ENCODE measurements around the gene SLC27A2. TPM values are rescaled to one million over a fixed set of nuclear protein-coding genes. Genes with fewer than 3 reads are reported as not detected.

Gene SLC27A2
- total RNA-seq, 1 experiment from 2014 or later: 8.1 TPM

DNA sequence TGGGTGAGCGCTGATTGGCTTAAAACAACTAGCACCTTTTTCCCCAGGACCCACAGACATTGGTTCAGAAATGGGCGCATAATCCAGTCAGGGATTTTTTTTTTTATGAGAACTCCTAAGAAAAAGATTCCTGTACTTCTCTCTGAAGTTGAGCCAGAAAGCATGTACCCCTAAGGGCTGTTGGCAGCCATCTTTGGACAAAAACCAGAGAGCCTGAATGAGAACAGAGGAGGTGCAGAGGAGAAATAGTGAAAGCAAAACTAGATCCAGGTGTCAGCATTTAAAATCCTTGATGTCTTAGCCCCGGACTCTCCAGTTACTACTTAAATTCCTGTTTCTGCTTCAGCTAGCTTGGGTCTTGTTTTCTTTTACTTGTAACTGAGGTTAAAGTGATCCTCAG, 1.9 kb upstream of the SLC27A2 start:
- BruUV-seq (replicated peaks): no TSS peak
- Histone ChIP-seq H2AFZ (ENCODE audit: low read length) (no peak overlapping the region), H3K27ac (ENCODE audit: low read length) (no peak overlapping the region), H3K9me2 (replicated peaks; ENCODE audit: low read length) (no peaks in the 10 kb centered on the region), H3K4me3 (ENCODE audit: low read length) (no peak overlapping the region), H3K36me3 (ENCODE audit: low read depth, low read length) (no peaks in the 10 kb centered on the region), H3K4me1 (ENCODE audit: insufficient read depth, low read length) (peaks cover 12% of the 10 kb centered on the region; the same call in 1 of the 2 replicates), H3F3A (ENCODE audit: low read length, unreplicated experiment) (no peaks in the 10 kb centered on the region), H3K9ac (ENCODE audit: low read length) (no peak overlapping the region), H3K27me3 (ENCODE audit: low read length) (no peaks in the 10 kb centered on the region), H3K4me2 (ENCODE audit: low read length) (no peak overlapping the region), H3K9me3 (ENCODE audit: low read length) (no peaks in the 10 kb centered on the region), H3K79me2 (ENCODE audit: low read length) (no peaks in the 10 kb centered on the region), H4K20me1 (ENCODE audit: low read length) (no peaks in the 10 kb centered on the region)
- ATAC-seq (no peak), DNase-seq (no peak)
- ChIA-PET POLR2A (ENCODE audit: unreplicated experiment) (no interaction called here), CTCF (no interaction called here)
- no peak for TF ChIP-seq EZH2 (IDR thresholded peaks at IDR 0.05; ENCODE audit: low read length, unreplicated experiment)
- TF ChIP-seq, protein P1, sequence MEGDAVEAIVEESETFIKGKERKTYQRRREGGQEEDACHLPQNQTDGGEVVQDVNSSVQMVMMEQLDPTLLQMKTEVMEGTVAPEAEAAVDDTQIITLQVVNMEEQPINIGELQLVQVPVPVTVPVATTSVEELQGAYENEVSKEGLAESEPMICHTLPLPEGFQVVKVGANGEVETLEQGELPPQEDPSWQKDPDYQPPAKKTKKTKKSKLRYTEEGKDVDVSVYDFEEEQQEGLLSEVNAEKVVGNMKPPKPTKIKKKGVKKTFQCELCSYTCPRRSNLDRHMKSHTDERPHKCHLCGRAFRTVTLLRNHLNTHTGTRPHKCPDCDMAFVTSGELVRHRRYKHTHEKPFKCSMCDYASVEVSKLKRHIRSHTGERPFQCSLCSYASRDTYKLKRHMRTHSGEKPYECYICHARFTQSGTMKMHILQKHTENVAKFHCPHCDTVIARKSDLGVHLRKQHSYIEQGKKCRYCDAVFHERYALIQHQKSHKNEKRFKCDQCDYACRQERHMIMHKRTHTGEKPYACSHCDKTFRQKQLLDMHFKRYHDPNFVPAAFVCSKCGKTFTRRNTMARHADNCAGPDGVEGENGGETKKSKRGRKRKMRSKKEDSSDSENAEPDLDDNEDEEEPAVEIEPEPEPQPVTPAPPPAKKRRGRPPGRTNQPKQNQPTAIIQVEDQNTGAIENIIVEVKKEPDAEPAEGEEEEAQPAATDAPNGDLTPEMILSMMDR (conservative IDR thresholded peaks at IDR 0.05; ENCODE audit: low read depth, low read length): no peak
- no peak for TF ChIP-seq EZH2phosphoT487 (IDR thresholded peaks at IDR 0.05; ENCODE audit: borderline replicate concordance, low read length)
- intact Hi-C loops (cut with micrococcal nuclease): loop anchor here (10.0 kb wide), 1 partner anchor 135 kb away; no protein-coding TSS in a partner anchor

DNA sequence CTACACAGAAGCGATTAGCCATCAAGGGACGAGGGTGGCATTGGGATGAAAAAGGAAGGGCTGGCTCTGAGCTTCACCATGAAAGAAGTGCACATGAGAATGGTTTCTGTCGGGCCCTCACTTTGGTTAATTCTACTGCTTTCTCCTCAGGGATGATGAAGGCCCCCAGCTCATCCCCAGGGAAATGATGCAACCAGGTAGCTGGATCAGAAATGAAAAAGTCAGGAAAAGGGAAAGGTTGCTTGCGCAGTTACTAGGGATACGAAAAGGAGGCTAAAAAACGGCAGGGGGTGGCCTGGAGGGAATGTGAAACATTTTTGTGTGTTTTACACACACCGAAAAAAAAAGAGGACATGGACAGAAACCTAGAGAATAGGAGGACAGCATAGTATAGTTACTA, 1.4 kb upstream of the SLC27A2 start:
- ChIA-PET POLR2A (ENCODE audit: unreplicated experiment) (no interaction called here), CTCF (no interaction called here)
- Histone ChIP-seq H3K27me3 (ENCODE audit: low read length) (no peaks in the 10 kb centered on the region), H4K20me1 (ENCODE audit: low read length) (no peaks in the 10 kb centered on the region), H3K9me2 (replicated peaks; ENCODE audit: low read length) (no peaks in the 10 kb centered on the region), H3F3A (ENCODE audit: low read length, unreplicated experiment) (no peaks in the 10 kb centered on the region), H3K36me3 (ENCODE audit: low read depth, low read length) (no peaks in the 10 kb centered on the region), H2AFZ (ENCODE audit: low read length) (no peak overlapping the region), H3K4me1 (ENCODE audit: insufficient read depth, low read length) (peaks cover 12% of the 10 kb centered on the region; the same call in 1 of the 2 replicates), H3K4me2 (ENCODE audit: low read length) (no peak overlapping the region), H3K9me3 (ENCODE audit: low read length) (no peaks in the 10 kb centered on the region), H3K27ac (ENCODE audit: low read length) (no peak overlapping the region), H3K9ac (ENCODE audit: low read length) (no peak overlapping the region), H3K4me3 (ENCODE audit: low read length) (no peak overlapping the region), H3K79me2 (ENCODE audit: low read length) (no peaks in the 10 kb centered on the region)
- no TSS peak for BruUV-seq (replicated peaks)
- intact Hi-C loops (cut with micrococcal nuclease): loop anchor here (10.0 kb wide), 1 partner anchor 134 kb away; no protein-coding TSS in a partner anchor
- ATAC-seq: no peak
- TF ChIP-seq EZH2 (IDR thresholded peaks at IDR 0.05; ENCODE audit: low read length, unreplicated experiment) (no peak), EZH2phosphoT487 (IDR thresholded peaks at IDR 0.05; ENCODE audit: borderline replicate concordance, low read length) (no peak)
- TF ChIP-seq, protein P1 (conservative IDR thresholded peaks at IDR 0.05; ENCODE audit: low read depth, low read length): no peak
- DNase-seq: no peak

DNA sequence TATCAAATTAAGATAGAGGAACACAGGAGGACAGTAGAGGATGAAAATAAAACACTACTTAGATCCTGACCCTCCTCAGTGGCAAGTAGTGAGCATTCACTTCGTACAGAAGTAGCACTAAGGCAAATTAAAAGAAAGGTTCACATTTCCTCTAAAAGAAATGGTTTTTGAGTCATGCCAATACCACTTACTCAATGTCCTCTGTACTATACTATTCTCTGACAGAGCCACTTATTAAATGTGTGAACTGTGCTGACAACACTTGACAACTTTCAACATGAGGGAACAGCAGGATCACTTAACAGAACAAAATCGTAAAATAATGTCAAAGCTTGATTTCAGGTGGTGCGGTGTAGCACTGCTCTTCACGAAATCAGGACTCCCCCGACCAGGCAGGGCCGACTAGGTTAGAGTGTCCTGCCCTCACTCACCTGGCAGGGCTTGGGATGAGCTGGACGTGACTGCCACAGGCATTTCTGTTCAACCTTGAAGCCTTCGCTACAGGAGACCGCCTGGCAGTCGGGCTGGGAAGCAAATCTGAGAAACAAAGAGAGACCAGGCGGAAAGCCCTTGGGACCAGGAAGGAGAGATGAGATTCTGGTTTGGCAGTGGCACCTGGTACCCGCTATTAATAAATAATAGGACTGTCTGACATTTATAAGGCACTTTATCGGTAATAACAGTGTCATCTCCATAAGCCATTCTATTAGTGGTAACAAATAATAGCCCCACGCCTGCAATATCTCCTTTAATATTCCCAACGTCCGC, 611 bp upstream of the SLC27A2 start:
- no peaks in the 10 kb centered on the region for H3K9me3 ChIP-seq (ENCODE audit: low read length)
- H3K79me2 ChIP-seq (ENCODE audit: low read length): no peaks in the 10 kb centered on the region
- DNase-seq (no peak), ATAC-seq (no peak)
- H3F3A ChIP-seq (ENCODE audit: low read length, unreplicated experiment): no peaks in the 10 kb centered on the region
- peak overlapping the region; percentile 92 for H3K4me2 ChIP-seq (ENCODE audit: low read length)
- H3K27ac ChIP-seq (ENCODE audit: low read length): no peak overlapping the region
- TF ChIP-seq EZH2phosphoT487 (IDR thresholded peaks at IDR 0.05; ENCODE audit: borderline replicate concordance, low read length) (no peak), EZH2 (IDR thresholded peaks at IDR 0.05; ENCODE audit: low read length, unreplicated experiment) (no peak)
- TF ChIP-seq, protein P1 (conservative IDR thresholded peaks at IDR 0.05; ENCODE audit: low read depth, low read length): no peak
- H3K4me3 ChIP-seq (ENCODE audit: low read length): peak overlapping the region; percentile 78
- no peaks in the 10 kb centered on the region for H4K20me1 ChIP-seq (ENCODE audit: low read length)
- H3K9me2 ChIP-seq (replicated peaks; ENCODE audit: low read length): no peaks in the 10 kb centered on the region
- no peaks in the 10 kb centered on the region for H3K36me3 ChIP-seq (ENCODE audit: low read depth, low read length)
- CTCF ChIA-PET: no interaction called here
- H3K27me3 ChIP-seq (ENCODE audit: low read length): no peaks in the 10 kb centered on the region
- intact Hi-C loops (cut with micrococcal nuclease): loop anchor here (10.0 kb wide), 1 partner anchor 133 kb away; no protein-coding TSS in a partner anchor
- BruUV-seq (replicated peaks): no TSS peak
- H3K4me1 ChIP-seq (ENCODE audit: insufficient read depth, low read length): peaks cover 12% of the 10 kb centered on the region; the same call in 1 of the 2 replicates
- no peak overlapping the region for H3K9ac ChIP-seq (ENCODE audit: low read length)
- H2AFZ ChIP-seq (ENCODE audit: low read length): peak overlapping the region; percentile 94
- POLR2A ChIA-PET (ENCODE audit: unreplicated experiment): no interaction called here

All from PC-3 (cell line).